ENCODE data around the gene HTRA3. TPM values are rescaled to one million over a fixed set of nuclear protein-coding genes. Genes with fewer than 3 reads are reported as not detected.

The HTRA3 gene
- total and polyA plus RNA-seq, 2 of the 8 experiments (the other 6 are each of a cell fraction or from before 2014, with no cell fraction given): 3.2 to 5.8 TPM

DNA sequence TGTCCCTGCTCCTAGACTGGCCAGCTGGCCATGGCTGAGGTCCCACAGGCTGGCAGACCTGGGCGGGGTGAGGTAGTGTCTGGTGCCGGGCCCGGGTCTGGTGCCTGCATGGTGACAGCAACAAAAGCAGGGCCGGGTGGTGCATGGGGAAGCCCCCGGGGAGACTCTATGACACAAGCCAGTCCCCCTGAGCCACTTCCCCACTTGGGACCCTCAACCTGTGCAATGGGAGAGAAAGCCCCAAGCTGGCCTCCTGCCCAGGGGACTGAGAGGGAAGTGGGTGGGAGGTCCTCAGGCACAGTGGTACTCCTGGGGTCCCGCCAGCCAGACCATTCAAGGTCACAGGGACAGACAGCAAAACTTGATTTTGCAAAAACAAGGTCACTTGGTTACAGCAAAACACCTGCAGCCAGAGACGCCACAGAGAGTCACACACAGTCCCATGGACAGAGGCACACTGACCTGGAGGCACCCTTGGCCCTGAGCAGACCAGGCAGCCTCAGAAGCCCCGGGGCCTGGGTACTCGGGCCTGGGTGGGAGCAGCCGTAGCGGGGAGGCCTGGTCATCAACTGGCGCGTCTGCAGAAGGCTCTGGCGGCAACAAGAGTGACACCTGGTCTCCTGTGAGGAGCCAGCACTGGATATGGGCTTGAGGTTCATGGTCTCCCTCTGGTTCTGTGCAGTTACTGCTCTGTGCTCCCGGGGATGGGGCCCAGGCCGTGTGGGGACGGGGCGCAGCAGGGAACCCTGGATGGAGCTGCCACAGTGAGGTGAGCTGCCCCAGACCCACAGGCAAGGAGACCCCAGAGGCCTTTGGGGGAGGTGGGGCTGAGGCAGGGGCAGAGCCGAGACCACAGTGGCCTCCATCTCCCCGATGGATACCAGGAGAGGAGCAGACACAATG, 60.6 kb downstream of the HTRA3 start:
- CTCF ChIA-PET (ENCODE audit: partially characterized antibody): interaction anchor here (1.1 to 2.2 kb wide), 5 partner anchors 10 to 77 kb away, joined by 4 to 12 read pairs (median 4); no protein-coding TSS in a partner anchor
- 89% methylated on average over 17 of the region's 20 CpGs; no CpG with 5 or more reads in 1 of the 2 experiments for WGBS, 2 experiments (ENCODE audit: extremely low coverage in 1 of 2, insufficient coverage in 1 of 2, insufficient read length in 1 of 2, insufficient replicate concordance in 2 of 2, low coverage in 1 of 2, low lambda C conversion rate in 2 of 2, missing lambda C conversion rate in 1 of 2)
- TF ChIP-seq, protein P1, sequence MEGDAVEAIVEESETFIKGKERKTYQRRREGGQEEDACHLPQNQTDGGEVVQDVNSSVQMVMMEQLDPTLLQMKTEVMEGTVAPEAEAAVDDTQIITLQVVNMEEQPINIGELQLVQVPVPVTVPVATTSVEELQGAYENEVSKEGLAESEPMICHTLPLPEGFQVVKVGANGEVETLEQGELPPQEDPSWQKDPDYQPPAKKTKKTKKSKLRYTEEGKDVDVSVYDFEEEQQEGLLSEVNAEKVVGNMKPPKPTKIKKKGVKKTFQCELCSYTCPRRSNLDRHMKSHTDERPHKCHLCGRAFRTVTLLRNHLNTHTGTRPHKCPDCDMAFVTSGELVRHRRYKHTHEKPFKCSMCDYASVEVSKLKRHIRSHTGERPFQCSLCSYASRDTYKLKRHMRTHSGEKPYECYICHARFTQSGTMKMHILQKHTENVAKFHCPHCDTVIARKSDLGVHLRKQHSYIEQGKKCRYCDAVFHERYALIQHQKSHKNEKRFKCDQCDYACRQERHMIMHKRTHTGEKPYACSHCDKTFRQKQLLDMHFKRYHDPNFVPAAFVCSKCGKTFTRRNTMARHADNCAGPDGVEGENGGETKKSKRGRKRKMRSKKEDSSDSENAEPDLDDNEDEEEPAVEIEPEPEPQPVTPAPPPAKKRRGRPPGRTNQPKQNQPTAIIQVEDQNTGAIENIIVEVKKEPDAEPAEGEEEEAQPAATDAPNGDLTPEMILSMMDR (IDR thresholded peaks at IDR 0.05; ENCODE audit: control extremely low read depth in 1 of 3, insufficient read depth in 1 of 3, low read depth in 1 of 3, low read length in 3 of 3): no peak
- no peak for TF ChIP-seq RAD21 (IDR thresholded peaks at IDR 0.05 in 1 of 2, conservative IDR thresholded peaks at IDR 0.05 in 1 of 2; ENCODE audit: low read depth in 2 of 2, low read length in 2 of 2)
- TF ChIP-seq RXRA (IDR thresholded peaks at IDR 0.05; ENCODE audit: insufficient read depth, low read depth, low read length): no peak
- TF ChIP-seq NANOG (IDR thresholded peaks at IDR 0.05; ENCODE audit: insufficient read depth, low read depth, low read length, poor library complexity, severe bottlenecking): no peak
- no peak for TF ChIP-seq CHD1 (IDR thresholded peaks at IDR 0.05; ENCODE audit: low read depth, low read length)
- no peak for TF ChIP-seq CTBP2 (IDR thresholded peaks at IDR 0.05; ENCODE audit: borderline replicate concordance, insufficient read depth, insufficient read length, low read length)
- no peak for TF ChIP-seq TCF12 (IDR thresholded peaks at IDR 0.05; ENCODE audit: low read depth, low read length)
- no peak for TF ChIP-seq RNF2 (IDR thresholded peaks at IDR 0.05; ENCODE audit: borderline replicate concordance, low read depth, low read length, missing control alignments, poor library complexity, severe bottlenecking)

More for the DNA sequence above, 60.6 kb downstream of the HTRA3 start:
- FAIRE-seq: no peak
- Histone ChIP-seq H2BK120ac (replicated peaks; ENCODE audit: low read depth, low read length) (no peak overlapping the region), H2AFZ (ENCODE audit: low read length) (no peak overlapping the region), H4K5ac (ENCODE audit: insufficient read length, low read depth, low read length) (no peak overlapping the region), H2BK12ac (ENCODE audit: low read depth, low read length) (no peak overlapping the region), H3K14ac (ENCODE audit: insufficient read length) (no peak overlapping the region), H3K4me1 (replicated peaks in 1 of 4; ENCODE audit: control insufficient read depth in 3 of 4, insufficient read depth in 4 of 4, low read length in 3 of 4) (no peaks in the 10 kb centered on the region), H3K56ac (replicated peaks; ENCODE audit: insufficient read length, low read depth, low read length) (no peak overlapping the region), H3K9me3 (ENCODE audit: insufficient read depth in 2 of 2, low read depth in 1 of 2, low read length in 1 of 2) (no peaks in the 10 kb centered on the region), H3K36me3 (ENCODE audit: control insufficient read depth in 2 of 4, insufficient read depth in 4 of 4, low read length in 3 of 4) (no peaks in the 10 kb centered on the region), H3K9ac (replicated peaks in 1 of 4; ENCODE audit: extremely low read depth in 1 of 4, low read depth in 3 of 4, low read length in 3 of 4) (no peak overlapping the region), H4K91ac (replicated peaks; ENCODE audit: insufficient read length, low read length) (no peak overlapping the region), H2BK15ac (ENCODE audit: low read length) (no peak overlapping the region), H3K23me2 (ENCODE audit: low read depth, low read length) (no peaks in the 10 kb centered on the region), H2BK5ac (ENCODE audit: low read depth, low read length) (no peak overlapping the region), H4K20me1 (replicated peaks in 1 of 2; ENCODE audit: control insufficient read depth in 1 of 2, insufficient read depth in 2 of 2, low read length in 2 of 2) (no peaks in the 10 kb centered on the region), H3K23ac (ENCODE audit: insufficient read length) (no peak overlapping the region), H3K27ac (ENCODE audit: low read depth, low read length) (no peak overlapping the region), H3K4me3 (ENCODE audit: extremely low read depth in 1 of 4, insufficient read depth in 2 of 4, low read depth in 3 of 4, low read length in 4 of 4) (no peak overlapping the region), H3K27me3 (replicated peaks in 1 of 4; ENCODE audit: control insufficient read depth in 3 of 4, extremely low read depth in 1 of 4, insufficient read depth in 3 of 4, low read length in 3 of 4) (no peaks in the 10 kb centered on the region), H2AK5ac (ENCODE audit: low read depth, low read length) (no peak overlapping the region), H3K18ac (ENCODE audit: extremely low read depth, low read length) (no peak overlapping the region), H2BK20ac (ENCODE audit: low read length) (no peak overlapping the region), H3K4ac (replicated peaks; ENCODE audit: insufficient read length, low read depth, low read length) (no peak overlapping the region), H4K8ac (ENCODE audit: extremely low read depth, insufficient read depth, low read length) (no peak overlapping the region), H3K4me2 (ENCODE audit: insufficient read depth in 1 of 2, low read depth in 2 of 2, low read length in 2 of 2) (no peak overlapping the region), H3K79me1 (ENCODE audit: low read depth, low read length) (no peaks in the 10 kb centered on the region), H3K79me2 (ENCODE audit: control insufficient read depth in 1 of 2, insufficient read depth in 2 of 2, low read length in 2 of 2) (no peaks in the 10 kb centered on the region)
- POLR2A ChIA-PET (ENCODE audit: partially characterized antibody): no interaction called here
- DNase-seq (ENCODE audit: low read depth in 1 of 2, low spot score in 2 of 2): no peak

Measured in H1 (cell line).